HUES48 (cell line): ENCODE measurements around the gene ELP2.
"Not testable (repeated sequence)": the region's sequence is repeated elsewhere in the genome, so short reads cannot be mapped to it uniquely, and the experiment has no call there.

Source experiments
- H3K27ac ChIP-seq: one replicate; pipeline ENCODE4 v1.7.0; 2013; ENCODE audit warnings: low read depth, low read length, inconsistent platforms
- H3K27me3 ChIP-seq: 2 replicates; pipeline ENCODE4 v1.6.1; 2013; ENCODE audit warnings: mild to moderate bottlenecking, low read length; ENCODE audit not compliant: control insufficient read depth, insufficient read depth
- H3K36me3 ChIP-seq: 2 replicates; pipeline ENCODE4 v1.6.1; 2013; ENCODE audit warnings: low read length; ENCODE audit not compliant: control insufficient read depth, insufficient read depth
- H3K4me1 ChIP-seq: 2 replicates; pipeline ENCODE4 v1.6.1; 2013; ENCODE audit warnings: mild to moderate bottlenecking, low read length; ENCODE audit not compliant: control insufficient read depth, insufficient read depth
- H3K4me3 ChIP-seq: 2 replicates; pipeline ENCODE4 v1.5.1; 2013; ENCODE audit warnings: mild to moderate bottlenecking, low read depth, low read length
- H3K9ac ChIP-seq: 2 replicates; pipeline ENCODE4 v1.6.1; 2013; ENCODE audit warnings: mild to moderate bottlenecking, low read depth, low read length, moderate library complexity
- H3K9me3 ChIP-seq: 2 replicates; pipeline ENCODE4 v1.6.1; 2013; ENCODE audit warnings: low read length; ENCODE audit not compliant: control insufficient read depth, insufficient read depth

The ELP2 gene

GRCh38 chr18:36160959-36161371 lies 31.3 kb downstream of the ELP2 start:
- H3K27me3 ChIP-seq = no peaks in the 10 kb centered on the region
- H3K4me1 ChIP-seq = no peaks in the 10 kb centered on the region
- H3K4me3 ChIP-seq = no peak overlapping the region
- H3K36me3 ChIP-seq = peaks cover 96% of the 10 kb centered on the region
- no peak overlapping the region for H3K27ac ChIP-seq
- H3K9me3 ChIP-seq = no peaks in the 10 kb centered on the region
- H3K9ac ChIP-seq = no peak overlapping the region

GRCh38 chr18:36162981-36163380 lies 33.3 kb downstream of the ELP2 start:
- H3K27me3 ChIP-seq = no peaks in the 10 kb centered on the region
- no peak overlapping the region for H3K9ac ChIP-seq
- peaks cover 94% of the 10 kb centered on the region for H3K36me3 ChIP-seq
- H3K4me3 ChIP-seq = no peak overlapping the region
- H3K27ac ChIP-seq = no peak overlapping the region
- H3K9me3 ChIP-seq = no peaks in the 10 kb centered on the region
- H3K4me1 ChIP-seq = no peaks in the 10 kb centered on the region

DNA sequence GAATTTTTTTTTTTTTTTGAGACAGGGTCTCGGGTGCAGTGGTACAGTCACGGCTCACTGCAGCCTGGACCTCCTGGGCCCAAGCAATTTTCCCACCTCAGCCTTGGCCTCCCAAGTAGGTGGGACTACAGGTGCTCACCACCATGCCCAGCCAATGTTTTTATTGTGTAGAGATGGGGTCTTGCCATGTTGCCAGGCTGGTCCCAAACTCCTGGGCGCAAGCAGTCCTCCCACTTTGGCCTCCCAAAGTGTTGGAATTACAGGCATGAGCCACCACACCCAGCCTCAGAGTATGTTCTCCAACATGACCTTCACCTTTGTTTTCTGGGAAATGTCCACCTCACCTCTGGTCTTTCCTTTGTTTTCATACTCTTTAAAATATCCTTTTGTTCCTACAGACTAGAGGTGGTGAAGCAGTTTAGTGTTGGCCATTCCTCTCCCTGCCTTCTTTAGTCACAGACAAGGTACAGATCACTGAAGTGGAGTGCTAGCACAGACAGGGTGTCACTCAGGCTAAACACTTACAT lies 38.1 kb downstream of the ELP2 start:
- Histone ChIP-seq H3K36me3 (peaks cover 89% of the 10 kb centered on the region), H3K4me3 (no peak overlapping the region), H3K27ac (no peak overlapping the region), H3K9ac (no peak overlapping the region), H3K4me1 (no peaks in the 10 kb centered on the region), H3K27me3 (no peaks in the 10 kb centered on the region), H3K9me3 (no peaks in the 10 kb centered on the region)

- not testable (repeated sequence) for H3K4me3 ChIP-seq, H3K9ac ChIP-seq, H3K9me3 ChIP-seq, H3K27ac ChIP-seq, H3K27me3 ChIP-seq, H3K4me1 ChIP-seq
- peaks cover 89% of the 10 kb centered on the region for H3K36me3 ChIP-seq
Measured at GRCh38 chr18:36168296-36168695, 38.6 kb downstream of the ELP2 start.

GRCh38 chr18:36169938-36170337 lies 40.2 kb downstream of the ELP2 start:
- H3K9ac ChIP-seq = no peak overlapping the region
- H3K9me3 ChIP-seq = no peaks in the 10 kb centered on the region
- H3K36me3 ChIP-seq = peaks cover 88% of the 10 kb centered on the region
- H3K27ac ChIP-seq = no peak overlapping the region
- no peaks in the 10 kb centered on the region for H3K4me1 ChIP-seq
- H3K4me3 ChIP-seq = no peak overlapping the region
- no peaks in the 10 kb centered on the region for H3K27me3 ChIP-seq

GRCh38 chr18:36175481-36175880 lies 45.8 kb downstream of the ELP2 start:
- Histone ChIP-seq H3K27me3 (no peaks in the 10 kb centered on the region), H3K9ac (no peak overlapping the region), H3K4me1 (no peaks in the 10 kb centered on the region), H3K4me3 (no peak overlapping the region), H3K9me3 (no peaks in the 10 kb centered on the region), H3K36me3 (peaks cover 70% of the 10 kb centered on the region), H3K27ac (no peak overlapping the region)

GRCh38 chr18:36176177-36176584 lies 46.5 kb downstream of the ELP2 start:
- Histone ChIP-seq H3K9me3 (no peaks in the 10 kb centered on the region), H3K36me3 (peaks cover 63% of the 10 kb centered on the region), H3K27me3 (no peaks in the 10 kb centered on the region), H3K4me1 (no peaks in the 10 kb centered on the region), H3K9ac (no peak overlapping the region), H3K27ac (no peak overlapping the region), H3K4me3 (no peak overlapping the region)

DNA sequence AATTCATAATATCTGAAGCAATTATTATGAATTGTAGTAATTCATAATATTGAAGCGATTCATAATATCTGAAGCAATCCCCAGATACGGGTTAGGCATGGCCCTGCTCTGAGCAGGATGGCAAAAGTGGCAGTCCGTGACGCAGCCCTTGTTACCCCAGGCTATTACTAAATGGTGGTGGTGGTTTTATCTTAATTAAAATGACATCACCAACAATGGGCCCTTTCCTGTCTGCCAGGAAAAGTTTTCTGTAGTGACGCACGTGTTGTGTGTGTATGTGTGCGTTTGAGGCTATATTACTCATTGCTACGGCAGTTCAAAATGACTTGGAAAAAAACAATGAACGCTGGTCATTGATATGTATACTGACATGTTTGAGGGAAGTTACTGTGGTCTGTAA lies 47.0 kb downstream of the ELP2 start:
- no peak overlapping the region for H3K4me3 ChIP-seq
- H3K36me3 ChIP-seq = peaks cover 57% of the 10 kb centered on the region
- no peak overlapping the region for H3K9ac ChIP-seq
- H3K27me3 ChIP-seq = no peaks in the 10 kb centered on the region
- no peaks in the 10 kb centered on the region for H3K4me1 ChIP-seq
- H3K9me3 ChIP-seq = no peaks in the 10 kb centered on the region
- no peak overlapping the region for H3K27ac ChIP-seq

DNA sequence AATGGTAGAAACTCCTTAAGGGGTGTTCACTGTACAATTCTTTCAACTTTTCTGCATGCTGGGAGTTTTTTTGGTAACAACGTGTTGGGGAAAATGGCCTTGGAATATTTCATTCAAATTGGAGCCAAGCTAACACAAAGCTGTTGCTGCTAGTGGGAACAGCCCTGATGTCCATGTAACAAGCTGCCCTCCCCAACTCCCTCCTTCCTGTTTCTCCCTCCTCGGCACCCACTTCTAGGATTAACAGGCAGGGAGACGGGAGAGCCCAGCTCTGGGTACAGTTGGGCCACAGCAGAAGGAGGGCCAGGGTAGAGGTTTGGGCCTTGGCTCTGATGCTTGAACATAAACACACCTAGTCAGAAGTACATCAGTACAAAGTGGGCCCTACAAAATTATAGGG lies 48.2 kb downstream of the ELP2 start:
- Histone ChIP-seq H3K27ac (no peak overlapping the region), H3K4me1 (no peaks in the 10 kb centered on the region), H3K4me3 (no peak overlapping the region), H3K27me3 (no peaks in the 10 kb centered on the region), H3K9ac (no peak overlapping the region), H3K9me3 (no peaks in the 10 kb centered on the region), H3K36me3 (peaks cover 45% of the 10 kb centered on the region)

DNA sequence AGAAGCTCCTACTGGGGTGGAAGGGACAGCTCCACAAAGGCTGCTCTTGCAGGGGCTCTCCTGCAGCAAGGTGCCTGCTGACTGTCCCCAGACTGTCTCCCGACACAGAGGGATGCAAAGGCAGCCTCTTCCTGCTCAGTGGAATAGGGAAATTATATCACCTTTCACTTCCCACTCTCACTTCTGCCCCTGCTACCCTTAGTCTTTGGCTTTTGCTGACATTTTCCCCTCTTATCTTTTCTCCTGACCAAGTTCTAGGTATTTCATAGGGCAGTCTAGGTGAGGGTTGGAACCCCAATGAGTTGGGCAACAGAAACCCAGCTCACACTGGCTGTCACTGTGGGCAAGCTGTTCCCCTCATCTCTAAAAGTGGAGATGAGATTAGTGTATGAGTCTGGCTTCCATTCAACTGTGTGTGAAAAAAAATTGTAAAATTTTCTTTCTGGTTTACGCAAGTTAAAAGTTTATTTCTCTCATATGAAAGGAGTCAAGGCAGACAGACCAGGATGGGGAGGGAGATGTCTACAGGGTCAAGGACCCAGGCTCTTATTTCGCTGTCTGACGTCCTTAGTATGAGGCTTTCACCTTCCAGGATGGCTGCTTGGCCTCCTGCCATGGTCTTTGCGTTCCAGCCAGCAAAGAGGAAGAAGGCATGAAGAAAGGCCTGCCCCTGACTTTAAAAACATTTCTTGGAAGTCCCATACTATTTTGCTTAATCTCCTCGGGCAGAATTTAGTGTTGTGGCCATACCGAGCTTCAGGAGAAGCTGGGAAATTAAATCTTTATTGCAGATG lies 50.1 kb downstream of the ELP2 start:
- Histone ChIP-seq H3K9ac (no peak overlapping the region), H3K9me3 (no peaks in the 10 kb centered on the region), H3K36me3 (peaks cover 28% of the 10 kb centered on the region), H3K27me3 (peaks cover 8% of the 10 kb centered on the region; the same call in 1 of the 2 replicates), H3K27ac (no peak overlapping the region), H3K4me3 (no peak overlapping the region), H3K4me1 (no peaks in the 10 kb centered on the region)

- Histone ChIP-seq H3K9me3 (no peaks in the 10 kb centered on the region), H3K36me3 (peaks cover 11% of the 10 kb centered on the region; the same call in 1 of the 2 replicates), H3K4me1 (no peaks in the 10 kb centered on the region), H3K9ac (no peak overlapping the region), H3K27ac (no peak overlapping the region), H3K27me3 (peaks cover 25% of the 10 kb centered on the region), H3K4me3 (no peak overlapping the region)
Measured at GRCh38 chr18:36181441-36181840, 51.7 kb downstream of the ELP2 start.
